GM23248 (cell line): Measurements from ENCODE around the gene GLYAT. TPM values are rescaled to one million over a fixed set of nuclear protein-coding genes. Genes with fewer than 3 reads are reported as not detected.

ENCODE experiments used
- DNase-seq: peaks from one replicate; pipeline ENCODE4 v3.0.0-alpha.2; 2015
- H2AFZ ChIP-seq: fragments of 200-600 bp; sonication (generic); 2 replicates; pipeline ENCODE4 v1.6.1; 2016; ENCODE audit warnings: antibody characterized with exemption
- H3F3A ChIP-seq: fragments of 200-600 bp; sonication (generic); 2 replicates; pipeline ENCODE4 v1.6.1; 2016; ENCODE audit warnings: mild to moderate bottlenecking, antibody characterized with exemption, mixed run types; ENCODE audit not compliant: insufficient read depth
- H3K27ac ChIP-seq: fragments of 200-600 bp; sonication (generic); 2 replicates; pipeline ENCODE4 v1.5.1; 2016; ENCODE audit warnings: mild to moderate bottlenecking
- H3K27me3 ChIP-seq: fragments of 200-600 bp; sonication (generic); replicated peaks from 2 replicates; pipeline ENCODE4 v1.6.1; 2016; ENCODE audit warnings: mild to moderate bottlenecking; ENCODE audit not compliant: insufficient read depth
- H3K36me3 ChIP-seq: fragments of 200-600 bp; sonication (generic); 2 replicates; pipeline ENCODE4 v1.6.1; 2016; ENCODE audit warnings: low read depth, mild to moderate bottlenecking
- H3K4me1 ChIP-seq: fragments of 200-600 bp; sonication (generic); 2 replicates; pipeline ENCODE4 v1.6.1; 2016; ENCODE audit warnings: mild to moderate bottlenecking; ENCODE audit not compliant: insufficient read depth
- H3K4me2 ChIP-seq: fragments of 200-600 bp; sonication (generic); one replicate; pipeline ENCODE4 v1.6.1; 2016; ENCODE audit warnings: mild to moderate bottlenecking; ENCODE audit not compliant: unreplicated experiment
- H3K4me3 ChIP-seq: fragments of 200-600 bp; sonication (generic); 2 replicates; pipeline ENCODE4 v1.5.1; 2016; ENCODE audit warnings: mild to moderate bottlenecking
- H3K79me2 ChIP-seq: fragments of 200-600 bp; sonication (generic); 2 replicates; pipeline ENCODE4 v1.6.1; 2016; ENCODE audit warnings: mild to moderate bottlenecking; ENCODE audit not compliant: insufficient read depth
- H3K9ac ChIP-seq: fragments of 200-600 bp; sonication (generic); 2 replicates; pipeline ENCODE4 v1.6.1; 2016; ENCODE audit warnings: mild to moderate bottlenecking
- H3K9me2 ChIP-seq: fragments of 200-600 bp; sonication (generic); 2 replicates; pipeline ENCODE4 v1.6.1; 2016; ENCODE audit warnings: mixed run types, mild to moderate bottlenecking, moderate library complexity; ENCODE audit not compliant: insufficient read depth
- H3K9me3 ChIP-seq: fragments of 200-600 bp; sonication (generic); one replicate; pipeline ENCODE4 v1.6.1; 2017; ENCODE audit warnings: low read depth
- H4K20me1 ChIP-seq: fragments of 200-600 bp; sonication (generic); 2 replicates; pipeline ENCODE4 v1.6.0; 2016; ENCODE audit not compliant: insufficient read depth
- EZH2 ChIP-seq: fragments of 200-600 bp; sonication (generic); IDR thresholded peaks from 2 replicates; pipeline ENCODE4 v1.6.1; 2018; ENCODE audit warnings: antibody characterized with exemption, mild to moderate bottlenecking; ENCODE audit not compliant: insufficient read depth, poor library complexity, severe bottlenecking
- EZH2phosphoT487 ChIP-seq: fragments of 200-600 bp; sonication (generic); IDR thresholded peaks from 2 replicates; pipeline ENCODE4 v1.6.1; 2018; ENCODE audit warnings: antibody characterized with exemption, moderate library complexity, mild to moderate bottlenecking, low read depth; ENCODE audit not compliant: insufficient read depth
- WGBS, 2 experiments: methylation state at CpG; one replicate each; pipeline ENCODE4 v1.1.6; 2015 to 2017; ENCODE audit warnings: low lambda C conversion rate in 2 of 2, low coverage in 1 of 2; ENCODE audit errors: missing lambda C conversion rate in 2 of 2; 5-methylcytosine and 5-hydroxymethylcytosine counted together
- in situ Hi-C: fragments of 300-500 bp; cut with MboI; formaldehyde crosslinking; loops from 2 replicates; pipeline ENCODE4 v1.15.0; 2020
- polyA plus RNA-seq: library from polyadenylated mRNA; unstranded; fragments of >200 nt; fragmentation: Nextera tagmentation; extraction: Ambion mirVana; gene quantifications from 2 replicates; pipeline ENCODE4 v1.2.1, GENCODE V29; 2016
- total RNA-seq: library from RNA; depleted of rRNA; stranded (reverse); fragments of >200 nt; shearing (Covaris generic); gene quantifications from 2 replicates; pipeline ENCODE4 v1.2.3, GENCODE V29; 2014; rRNA removed

The GLYAT gene
- total RNA-seq (not detected in 2 replicates), polyA plus RNA-seq (not detected in 2 replicates)

- Histone ChIP-seq H3K36me3 (no peaks in the 10 kb centered on the region), H3K9me3 (no peaks in the 10 kb centered on the region), H3K79me2 (no peaks in the 10 kb centered on the region), H3K9me2 (no peaks in the 10 kb centered on the region), H3F3A (no peaks in the 10 kb centered on the region), H2AFZ (no peak within 1 kb of the TSS), H3K27me3 (peaks cover 14% of the 10 kb centered on the region; the same call in 1 of the 2 replicates), H3K9ac (no peak within 1 kb of the TSS), H4K20me1 (no peaks in the 10 kb centered on the region), H3K4me3 (no peak within 1 kb of the TSS), H3K4me1 (no peaks in the 10 kb centered on the region), H3K4me2 (no peak within 1 kb of the TSS), H3K27ac (no peak within 1 kb of the TSS)
- no peak for DNase-seq
- TF ChIP-seq EZH2, result no peak
- no peak for TF ChIP-seq EZH2phosphoT487
- in situ Hi-C loops, result no loop called here
- 11 to 13% methylated on average over 4 of the region's 4 CpGs for WGBS, 2 experiments
These were observed at the start of gene GLYAT for GRCh38 chr11:58731819-58732218. GLYAT (minus strand) TSS chr11:58731943; CDS start chr11:58724496, 7,447 bp downstream.

GRCh38 chr11:58781345-58781744, 49.6 kb upstream of the GLYAT start:
- no peaks in the 10 kb centered on the region for H4K20me1 ChIP-seq
- in situ Hi-C loops, result loop anchor here (10.0 kb wide), 1 partner anchor 127 kb away; no protein-coding TSS in a partner anchor
- no peak overlapping the region for H3K4me3 ChIP-seq
- no peak overlapping the region for H3K27ac ChIP-seq
- H3K9me2 ChIP-seq, result no peaks in the 10 kb centered on the region
- no peak for TF ChIP-seq EZH2phosphoT487
- no peaks in the 10 kb centered on the region for H3K79me2 ChIP-seq
- H3K9ac ChIP-seq, result no peak overlapping the region
- no peak overlapping the region for H3K4me2 ChIP-seq
- H3K27me3 ChIP-seq, result 0 out of 2 replicates have a peak, but pooled peaks cover 4% of the 10 kb centered on the region
- H3K9me3 ChIP-seq, result no peaks in the 10 kb centered on the region
- H3F3A ChIP-seq, result no peaks in the 10 kb centered on the region
- DNase-seq, result no peak
- H3K4me1 ChIP-seq, result 0 out of 2 replicates have a peak, but pooled peaks cover under 1% of the 10 kb centered on the region
- H2AFZ ChIP-seq, result no peak overlapping the region
- H3K36me3 ChIP-seq, result no peaks in the 10 kb centered on the region

GRCh38 chr11:58780578-58780977, 48.8 kb upstream of the GLYAT start:
- no peaks in the 10 kb centered on the region for H3K4me1 ChIP-seq
- in situ Hi-C loops, result loop anchor here (10.0 kb wide), 1 partner anchor 126 kb away; no protein-coding TSS in a partner anchor
- H3K9me2 ChIP-seq, result no peaks in the 10 kb centered on the region
- whole genome bisulfite sequencing, 2 experiments, result 54 to 63% methylated on average over 3 of the region's 3 CpGs
- no peaks in the 10 kb centered on the region for H4K20me1 ChIP-seq
- no peak overlapping the region for H3K4me3 ChIP-seq
- DNase-seq, result no peak
- H3K9ac ChIP-seq, result no peak overlapping the region
- H3K4me2 ChIP-seq, result no peak overlapping the region
- 0 out of 2 replicates have a peak, but pooled peaks cover 4% of the 10 kb centered on the region for H3K27me3 ChIP-seq
- H3K9me3 ChIP-seq, result no peaks in the 10 kb centered on the region
- no peak overlapping the region for H2AFZ ChIP-seq
- TF ChIP-seq EZH2phosphoT487 (no peak), EZH2 (no peak)
- H3K27ac ChIP-seq, result no peak overlapping the region
- H3K79me2 ChIP-seq, result no peaks in the 10 kb centered on the region
- no peaks in the 10 kb centered on the region for H3F3A ChIP-seq
- H3K36me3 ChIP-seq, result no peaks in the 10 kb centered on the region

GRCh38 chr11:58776891-58777710, 45.4 kb upstream of the GLYAT start:
- Histone ChIP-seq H3K9me2 (no peaks in the 10 kb centered on the region), H3K9me3 (no peaks in the 10 kb centered on the region), H3K36me3 (no peaks in the 10 kb centered on the region), H3K79me2 (no peaks in the 10 kb centered on the region), H3K27ac (no peak overlapping the region), H3F3A (no peaks in the 10 kb centered on the region), H3K4me2 (no peak overlapping the region), H3K27me3 (0 out of 2 replicates have a peak, but pooled peaks cover 4% of the 10 kb centered on the region), H2AFZ (no peak overlapping the region), H3K4me1 (no peaks in the 10 kb centered on the region), H3K4me3 (no peak overlapping the region), H4K20me1 (no peaks in the 10 kb centered on the region), H3K9ac (no peak overlapping the region)
- no peak for DNase-seq
- WGBS, 2 experiments, result 45 to 54% methylated on average over 12 of the region's 12 CpGs
- no peak for TF ChIP-seq EZH2
- TF ChIP-seq EZH2phosphoT487, result no peak
- in situ Hi-C loops, result no loop called here
